ENCODE data around the gene TMEM255B.

TMEM255B gene

GRCh38 chr13:113834496-113835200, 75.6 kb downstream of the TMEM255B start:
- no peak for DNase-seq (ENCODE audit: low read depth)

DNA sequence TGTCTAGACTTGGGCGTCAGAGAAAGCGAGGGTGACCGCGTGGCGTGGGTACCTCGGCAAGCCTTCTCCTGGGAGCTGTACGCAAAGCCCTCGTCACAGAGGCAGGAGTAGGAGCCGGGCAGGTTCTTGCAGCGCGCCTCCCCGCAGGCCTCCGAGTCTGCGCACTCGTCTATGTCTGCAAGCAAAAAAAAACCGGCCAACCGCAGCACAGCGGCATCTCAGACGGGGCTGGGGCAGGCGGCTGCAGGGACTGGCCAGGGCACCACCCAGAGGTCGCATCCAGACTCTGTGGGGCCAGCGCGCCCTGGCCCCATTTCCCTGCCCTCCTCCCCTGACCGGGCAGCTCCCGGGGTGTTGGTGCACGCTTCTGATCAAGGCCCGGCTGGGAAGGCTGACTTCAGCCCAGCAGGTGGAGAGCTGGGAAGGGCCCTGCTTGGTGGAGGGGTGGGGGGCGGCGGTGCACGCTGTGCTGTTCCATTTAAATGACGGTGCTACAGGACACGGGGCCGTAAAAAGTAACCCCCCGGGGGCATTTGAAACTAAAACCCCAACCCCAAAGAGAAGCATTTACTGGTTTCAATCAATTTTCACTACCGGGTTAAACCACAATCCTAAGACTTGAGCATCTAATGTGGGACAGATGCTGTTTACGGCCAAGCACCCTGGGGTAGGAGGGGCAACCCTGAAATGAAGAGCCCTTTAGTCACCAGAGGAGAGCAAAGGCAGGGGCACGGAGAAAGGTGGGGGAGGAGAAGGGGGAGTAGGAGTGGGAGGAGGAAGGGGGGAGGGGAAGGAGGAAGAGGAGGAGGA, 76.6 kb downstream of the TMEM255B start:
- DNase-seq (ENCODE audit: low read depth), result no peak

- no peak for DNase-seq (ENCODE audit: low read depth)
Observed at GRCh38 chr13:113836768-113837559, 77.9 kb downstream of the TMEM255B start.

DNA sequence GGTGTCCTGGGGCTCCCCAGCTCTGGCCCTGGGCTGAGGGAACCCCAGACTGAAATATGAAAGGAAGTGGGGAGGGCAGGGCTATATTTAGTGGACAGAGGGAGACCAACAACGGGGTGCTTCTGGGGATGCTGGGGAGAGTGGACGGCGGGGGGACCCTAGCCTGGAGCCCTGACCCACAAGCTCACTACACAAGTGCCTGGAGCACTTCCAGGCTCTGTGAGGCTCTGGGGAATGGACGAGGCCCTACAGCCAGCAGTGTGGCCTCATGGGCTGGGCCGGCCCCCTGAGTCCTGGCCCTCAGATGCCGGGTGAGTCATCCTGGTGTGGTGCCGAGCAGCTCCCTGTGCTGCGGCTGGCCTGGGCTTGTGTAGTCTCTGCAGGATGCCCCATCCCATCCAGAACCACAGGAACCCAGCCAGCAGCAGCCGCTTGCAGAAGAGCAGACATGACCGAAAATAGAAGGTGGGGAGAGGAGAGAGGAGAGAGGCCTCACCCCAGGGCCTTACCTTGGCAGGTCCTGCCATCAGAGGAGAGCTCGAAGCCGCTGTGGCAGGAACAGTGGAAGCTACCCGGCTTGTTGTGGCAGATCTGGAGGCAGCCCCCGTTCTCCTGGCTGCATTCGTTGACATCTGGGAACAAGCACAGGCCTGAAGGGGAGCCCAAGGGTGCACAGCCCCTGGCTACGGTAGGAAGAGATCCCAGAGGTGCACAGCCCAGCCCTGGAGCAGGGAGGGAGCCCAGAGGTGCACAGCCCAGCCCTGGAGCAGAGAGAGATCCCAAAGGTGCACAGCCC, 78.7 kb downstream of the TMEM255B start:
- DNase-seq (ENCODE audit: low read depth), result no peak

- DNase-seq (ENCODE audit: low read depth), result no peak
Observed at GRCh38 chr13:113838711-113839201, 79.7 kb downstream of the TMEM255B start.

DNA sequence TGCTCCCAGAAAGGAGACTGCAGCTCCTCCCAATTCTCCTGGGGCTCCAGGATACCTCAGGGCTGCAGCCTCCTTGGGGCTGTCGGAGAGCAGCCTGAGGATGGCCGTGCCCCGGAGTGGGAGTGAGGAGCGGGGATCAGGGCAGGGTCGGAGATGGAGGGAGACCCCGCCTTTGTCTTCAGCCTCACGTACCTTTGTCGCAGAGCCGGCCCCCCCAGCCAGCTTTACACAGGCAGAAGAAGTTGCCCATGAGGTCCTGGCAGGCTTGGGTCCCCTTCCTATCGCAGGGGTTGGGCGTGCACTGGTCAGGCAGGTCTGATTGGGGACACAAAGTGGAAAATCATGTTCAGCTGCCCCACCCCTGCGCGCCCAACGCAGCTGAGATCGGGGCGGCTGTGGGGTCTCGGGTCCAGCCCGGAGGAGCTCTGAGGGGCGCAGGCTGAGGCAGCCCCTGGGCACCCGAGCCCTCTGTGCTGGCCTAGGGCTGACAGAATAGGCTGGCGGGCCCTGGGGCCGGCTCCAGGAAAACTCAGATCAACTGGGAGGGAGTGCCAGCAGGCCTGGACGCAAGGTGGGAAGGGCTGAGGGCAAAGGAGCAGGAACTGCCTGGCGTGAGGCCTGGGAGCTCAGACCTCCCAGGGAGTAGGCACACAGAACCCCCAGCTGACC, 80.6 kb downstream of the TMEM255B start:
- DNase-seq (ENCODE audit: low read depth), result no peak

DNA sequence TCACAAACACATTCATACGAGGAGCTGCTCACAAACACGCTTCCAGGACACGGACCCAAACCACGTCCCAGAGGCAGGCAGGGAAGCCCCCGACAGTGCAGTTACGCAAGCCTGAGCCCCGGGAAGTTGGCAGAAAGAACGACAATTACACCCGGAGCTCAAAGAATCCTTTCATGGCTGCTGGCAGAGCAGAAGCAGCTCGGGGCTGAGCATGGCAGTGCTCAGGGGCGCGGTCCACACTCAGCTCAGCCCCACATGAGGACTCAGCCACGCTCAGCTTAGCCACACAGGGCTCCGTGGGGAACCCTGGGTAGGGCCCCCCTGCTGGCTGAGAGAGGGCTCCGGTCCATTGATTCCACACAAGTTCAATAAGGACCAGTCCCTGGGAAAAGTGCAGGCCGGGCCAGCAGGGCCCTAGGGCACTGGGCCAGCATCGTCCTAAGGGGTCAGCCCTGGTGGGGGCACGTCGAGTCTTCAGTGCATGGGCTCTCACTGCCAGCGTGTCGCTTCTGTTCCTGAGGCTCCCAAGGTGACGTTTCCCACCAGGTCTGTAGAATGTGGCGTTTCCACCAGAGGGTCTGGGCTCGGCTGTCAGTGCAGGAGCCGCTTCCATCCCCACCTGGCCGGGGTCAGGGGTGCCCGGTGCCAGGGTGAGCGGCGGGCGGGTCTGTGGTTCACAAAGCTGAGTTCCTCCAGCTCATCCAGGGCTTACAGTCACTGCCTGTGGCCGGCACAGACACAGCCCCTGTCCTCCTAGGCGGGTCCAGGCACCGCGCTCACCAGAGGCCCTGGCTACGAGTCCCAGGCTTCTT, 81.7 kb downstream of the TMEM255B start:
- no peak for DNase-seq (ENCODE audit: low read depth)

DNA sequence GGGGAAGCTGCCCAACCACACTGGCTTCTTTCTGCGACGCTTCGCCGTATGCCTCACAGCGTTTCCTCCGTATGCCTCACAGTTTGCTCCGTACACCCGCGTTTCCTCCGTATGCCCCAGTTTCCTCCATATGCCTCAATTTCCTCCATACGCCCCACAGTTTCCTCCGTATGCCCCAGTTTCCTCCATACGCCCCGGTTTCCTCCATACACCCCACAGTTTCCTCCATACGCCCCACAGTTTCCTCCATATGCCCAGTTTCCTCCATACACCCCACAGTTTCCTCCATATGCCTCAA, 82.3 kb downstream of the TMEM255B start:
- no peak for DNase-seq (ENCODE audit: low read depth)

- DNase-seq (ENCODE audit: low read depth), result no peak
Observed at GRCh38 chr13:113842336-113843062, 83.5 kb downstream of the TMEM255B start.

DNA sequence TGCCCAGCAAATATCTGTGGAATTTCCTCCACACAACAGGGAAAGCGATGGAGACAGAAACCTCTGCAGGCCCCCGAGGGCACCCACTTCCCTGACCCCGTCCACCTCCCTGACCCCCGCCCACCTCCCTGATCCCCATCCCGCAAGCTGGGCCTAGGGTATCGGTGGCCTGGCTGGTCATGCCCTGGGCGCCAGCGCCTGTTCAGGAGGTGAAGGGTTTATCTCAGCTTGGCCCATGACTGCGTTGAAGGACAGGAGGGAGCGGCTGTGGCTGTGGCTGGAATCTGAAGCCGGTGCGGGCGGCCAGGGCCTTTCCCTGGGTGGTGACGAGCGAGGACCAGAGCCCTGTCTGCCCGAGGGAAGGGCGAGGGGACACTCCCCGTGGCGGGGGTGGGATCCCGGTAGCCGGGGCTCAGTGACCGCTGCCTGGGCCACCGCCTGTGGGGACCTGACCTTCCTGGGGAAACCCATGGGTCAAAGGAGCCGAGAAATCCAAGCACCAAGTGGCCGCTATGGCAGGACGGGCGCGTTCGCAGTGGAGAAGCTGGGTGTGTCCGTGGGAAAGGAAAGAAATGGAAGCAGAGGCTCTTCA, 84.1 kb downstream of the TMEM255B start:
- no peak for DNase-seq (ENCODE audit: low read depth)

DNA sequence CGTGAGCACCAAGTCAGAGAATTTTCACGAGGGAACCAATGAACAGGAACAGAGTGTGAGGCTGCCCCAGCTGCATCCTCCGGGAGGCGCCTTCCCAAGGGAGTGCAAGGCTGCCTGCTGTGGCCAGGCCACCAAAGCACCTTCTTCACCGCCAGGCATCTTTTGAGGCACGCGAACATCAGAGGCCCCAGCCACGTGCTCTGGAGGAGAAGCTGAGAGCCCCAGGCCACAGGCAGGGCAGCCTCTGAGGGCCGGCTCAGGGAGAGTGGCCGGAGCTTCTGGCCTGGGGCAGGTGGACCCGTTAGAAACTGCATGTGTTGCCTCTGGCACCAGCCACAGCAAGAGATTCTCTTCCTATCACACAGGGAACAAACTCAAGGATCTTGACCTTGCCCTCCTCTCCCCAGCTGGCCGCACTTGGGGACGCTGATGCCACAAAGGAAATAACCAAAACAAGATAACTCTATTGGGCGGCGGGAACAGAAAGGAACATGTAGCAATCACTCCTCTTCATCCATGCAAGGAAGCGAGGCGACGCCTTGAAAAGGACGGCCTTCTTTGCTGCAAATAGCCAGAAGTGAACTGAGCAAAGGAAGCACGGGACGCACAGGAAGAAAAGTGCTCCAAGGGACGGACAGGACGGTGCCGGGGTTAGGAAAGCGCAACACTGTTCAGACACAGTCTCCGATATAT, 85.0 kb downstream of the TMEM255B start:
- DNase-seq (ENCODE audit: low read depth), result no peak

- DNase-seq (ENCODE audit: low read depth), result no peak
Observed at GRCh38 chr13:113845055-113845454, 86.0 kb downstream of the TMEM255B start.

- no peak for DNase-seq (ENCODE audit: low read depth)
Observed at GRCh38 chr13:113845723-113846635, 87.0 kb downstream of the TMEM255B start.

DNA sequence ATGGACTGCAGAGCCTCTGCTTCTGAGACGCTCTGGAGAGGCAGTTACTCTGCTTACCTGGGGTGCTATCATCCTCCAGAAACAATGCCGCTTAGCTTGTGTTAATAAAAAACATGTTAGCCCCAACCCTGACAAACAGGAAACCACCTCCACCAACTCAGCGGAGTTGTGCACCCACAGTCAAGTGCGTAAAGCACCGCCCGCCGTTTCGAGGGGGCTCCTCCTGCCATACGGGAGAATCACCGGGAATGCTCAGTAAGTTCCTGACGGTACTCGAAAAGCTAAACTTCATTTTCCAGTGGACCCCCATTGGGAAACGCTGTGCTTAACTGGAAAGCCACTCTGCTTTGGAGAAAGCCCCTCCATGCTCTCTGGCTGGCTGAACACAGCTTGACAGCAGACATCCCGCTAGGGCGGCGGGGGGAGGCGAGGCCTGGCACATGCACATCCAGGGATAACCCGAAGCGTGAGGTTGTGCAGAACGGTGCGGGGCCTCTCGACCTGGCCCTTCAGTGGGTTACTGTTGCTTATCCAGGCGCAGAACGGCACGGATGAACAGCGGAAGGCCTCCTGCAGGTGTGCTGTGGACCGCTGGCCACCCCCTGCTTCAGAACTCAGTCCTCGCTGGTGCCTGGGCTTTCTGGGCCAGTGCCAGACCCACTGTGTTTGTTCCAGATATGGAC, 87.8 kb downstream of the TMEM255B start:
- DNase-seq (ENCODE audit: low read depth), result no peak

- no peak for DNase-seq (ENCODE audit: low read depth)
Observed at GRCh38 chr13:113848020-113848419, 89.0 kb downstream of the TMEM255B start.

DNA sequence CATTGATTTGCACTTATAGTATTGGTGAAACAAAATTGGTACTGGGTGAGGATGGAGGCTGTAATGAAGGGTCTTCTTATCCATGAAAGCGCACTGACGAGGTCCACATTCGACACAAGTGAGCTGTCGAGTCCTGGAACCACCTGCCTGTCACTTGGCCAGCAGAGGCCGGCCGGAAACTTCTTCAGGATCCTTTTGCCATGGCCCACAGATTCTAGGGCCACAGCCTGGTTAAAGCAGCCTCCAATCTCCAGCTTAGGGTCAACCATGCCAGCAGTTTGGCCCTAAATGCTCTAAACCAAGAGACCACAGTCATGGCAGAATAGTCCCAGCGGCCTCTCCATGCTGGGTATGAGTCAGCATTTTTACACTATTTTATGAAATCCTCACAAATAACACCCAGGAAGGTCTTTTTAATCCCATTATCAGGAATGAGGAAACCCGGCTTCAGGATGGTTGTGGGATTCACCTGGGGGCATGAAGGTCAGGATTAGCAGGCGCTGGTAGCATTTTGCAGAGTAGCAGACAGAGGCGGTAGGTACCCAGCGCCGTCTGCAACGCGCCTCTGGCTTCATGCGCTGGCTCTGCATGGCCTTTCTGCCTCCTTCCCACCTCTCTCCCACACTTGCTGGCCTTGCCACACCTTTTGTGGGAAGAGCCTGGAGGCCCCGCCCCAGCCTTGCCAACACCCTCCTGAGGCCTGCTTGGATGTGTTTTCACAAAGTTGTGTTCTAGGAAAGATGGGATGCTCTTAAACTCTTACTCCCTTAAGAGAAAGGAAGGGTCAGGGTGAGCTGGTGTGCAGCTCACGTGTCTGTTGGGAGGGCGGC, 89.6 kb downstream of the TMEM255B start:
- no peak for DNase-seq (ENCODE audit: low read depth)

All from activated T-helper 1 cell treated with Interleukin-2 at 50 U/mL for 16 hours (primary cell).